Lower leg skin (tissue), 4 donors: ENCODE measurements around the gene CORO1C. TPM values are rescaled to one million over a fixed set of nuclear protein-coding genes. Genes with fewer than 3 reads are reported as not detected.

ENCODE experiments used
- DNase-seq, 2 donors: peaks; one replicate each; pipeline ENCODE4 v3.0.0-alpha.2; 2019; ENCODE audit warnings: low spot score in 2 of 2
- H3K4me3 ChIP-seq: fragments of 200-600 bp; sonication (generic); 2 replicates; pipeline ENCODE4 v1.5.1; 2017; ENCODE audit warnings: mild to moderate bottlenecking, low read depth; ENCODE audit not compliant: poor library complexity, severe bottlenecking
- CTCF ChIP-seq, 3 donors: fragments of 450-650 bp; IDR thresholded peaks; one replicate each; pipeline ENCODE4 v1.5.1; 2016; ENCODE audit warnings: antibody characterized with exemption in 3 of 3, mild to moderate bottlenecking in 3 of 3, moderate library complexity in 2 of 3
- POLR2A ChIP-seq, 2 donors: fragments of 450-650 bp; IDR thresholded peaks; one replicate each; pipeline ENCODE4 v1.6.1; 2016 to 2017; ENCODE audit warnings: antibody characterized with exemption in 2 of 2, mild to moderate bottlenecking in 1 of 2, moderate library complexity in 1 of 2
- WGBS, 2 donors: methylation state at CpG; one replicate each; pipeline ENCODE4 v1.1.5; 2018; 5-methylcytosine and 5-hydroxymethylcytosine counted together
- intact Hi-C: fragments of 100-400 bp; cut with DNase I; formaldehyde crosslinking; loops from one replicate; pipeline ENCODE4 v1.15.0; 2023; ENCODE audit warnings: low total_unique reads
- total RNA-seq, 4 donors: library from RNA; depleted of rRNA; stranded (reverse); fragments of >200 nt; gene quantifications; one replicate each; pipeline ENCODE4 v1.1.0, GENCODE V29; 2016

CORO1C gene
- total RNA-seq, 4 donors from 2014 or later, result 86.5 to 193 (median 146) TPM

- 52 to 55% methylated on average over 3 of the region's 3 CpGs for WGBS, 2 donors
These were observed 126.2 kb downstream of the CORO1C start for GRCh38 chr12:108605000-108605689.

GRCh38 chr12:108604208-108604941, 126.9 kb downstream of the CORO1C start:
- DNase-seq, result no peak
- TF ChIP-seq CTCF (IDR thresholded peaks at IDR 0.05), result no peak
- no peak for TF ChIP-seq POLR2A (IDR thresholded peaks at IDR 0.05)
- intact Hi-C loops, result no loop called here
- no peak overlapping the region for H3K4me3 ChIP-seq
- WGBS, 2 donors, result 44 to 51% methylated on average over 14 of the region's 14 CpGs

More at GRCh38 chr12:108605000-108605689, 126.2 kb downstream of the CORO1C start:
- no peak for DNase-seq
- no peak for TF ChIP-seq POLR2A (IDR thresholded peaks at IDR 0.05)
- no peak for TF ChIP-seq CTCF (IDR thresholded peaks at IDR 0.05)
- H3K4me3 ChIP-seq, result no peak overlapping the region
- intact Hi-C loops, result no loop called here

GRCh38 chr12:108603743-108604142, 127.6 kb downstream of the CORO1C start:
- TF ChIP-seq CTCF (IDR thresholded peaks at IDR 0.05), result no peak
- no peak for TF ChIP-seq POLR2A (IDR thresholded peaks at IDR 0.05)
- DNase-seq, result no peak
- intact Hi-C loops, result no loop called here
- 87 to 94% methylated on average over 4 of the region's 4 CpGs for WGBS, 2 donors
- no peak overlapping the region for H3K4me3 ChIP-seq

GRCh38 chr12:108602976-108603704, 128.2 kb downstream of the CORO1C start:
- intact Hi-C loops, result no loop called here
- H3K4me3 ChIP-seq, result no peak overlapping the region
- no peak for TF ChIP-seq POLR2A (IDR thresholded peaks at IDR 0.05)
- TF ChIP-seq CTCF (IDR thresholded peaks at IDR 0.05), result no peak
- no peak for DNase-seq
- 93 to 94% methylated on average over 9 to 14 of the region's 15 CpGs for WGBS, 2 donors

GRCh38 chr12:108602209-108602705, 129.1 kb downstream of the CORO1C start:
- 96% methylated on average over 9 of the region's 9 CpGs for WGBS, 2 donors
- H3K4me3 ChIP-seq, result no peak overlapping the region
- no peak for DNase-seq
- intact Hi-C loops, result no loop called here
- TF ChIP-seq CTCF (IDR thresholded peaks at IDR 0.05), result no peak
- TF ChIP-seq POLR2A (IDR thresholded peaks at IDR 0.05), result no peak
